ENCODE data around the gene GIT2.

The GIT2 gene

DNA sequence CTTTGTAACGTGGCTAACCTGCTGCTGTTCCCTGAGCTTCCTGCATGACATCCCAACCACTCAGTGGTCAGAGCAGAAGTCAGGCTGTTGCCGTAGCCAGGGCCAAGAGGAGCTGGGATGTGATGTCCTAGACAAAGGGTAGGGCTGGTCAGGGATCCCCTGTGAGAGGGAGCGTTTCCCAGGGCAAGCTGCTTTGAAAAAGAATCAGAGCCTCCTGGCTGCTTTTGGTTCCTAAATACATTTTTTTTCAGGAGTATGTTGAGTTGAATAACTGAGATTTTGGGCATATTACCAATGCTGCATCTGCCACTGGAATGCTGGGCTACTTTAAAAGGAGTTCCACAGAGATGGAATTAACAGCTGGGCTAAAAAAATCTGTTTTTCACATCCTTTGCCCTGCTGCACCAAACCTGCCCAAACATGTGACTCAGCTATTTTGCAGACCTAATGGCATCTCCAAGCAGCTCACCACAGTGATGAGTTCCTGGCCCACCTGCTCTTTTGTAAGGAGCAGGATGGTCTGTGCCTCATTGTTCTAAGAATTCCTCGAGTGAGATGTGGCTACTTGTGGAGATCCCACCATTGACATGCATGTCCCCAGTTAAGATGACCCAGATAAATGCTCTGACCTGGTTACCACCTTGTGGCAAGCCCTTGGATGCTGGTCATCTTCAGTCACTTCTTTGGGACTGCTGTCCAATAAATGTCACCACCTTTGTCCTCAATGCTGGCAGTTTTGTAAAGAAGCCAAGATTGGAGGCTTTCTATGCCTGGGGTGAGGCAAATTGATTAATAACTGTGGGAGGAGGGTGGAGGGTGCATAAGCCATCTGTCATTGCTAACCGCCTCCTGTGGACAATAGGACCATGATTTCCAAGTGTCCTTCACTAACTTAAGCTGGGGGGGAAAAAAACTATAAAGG lies 27.2 kb upstream of the GIT2 start:
- TF ChIP-seq, protein P1, sequence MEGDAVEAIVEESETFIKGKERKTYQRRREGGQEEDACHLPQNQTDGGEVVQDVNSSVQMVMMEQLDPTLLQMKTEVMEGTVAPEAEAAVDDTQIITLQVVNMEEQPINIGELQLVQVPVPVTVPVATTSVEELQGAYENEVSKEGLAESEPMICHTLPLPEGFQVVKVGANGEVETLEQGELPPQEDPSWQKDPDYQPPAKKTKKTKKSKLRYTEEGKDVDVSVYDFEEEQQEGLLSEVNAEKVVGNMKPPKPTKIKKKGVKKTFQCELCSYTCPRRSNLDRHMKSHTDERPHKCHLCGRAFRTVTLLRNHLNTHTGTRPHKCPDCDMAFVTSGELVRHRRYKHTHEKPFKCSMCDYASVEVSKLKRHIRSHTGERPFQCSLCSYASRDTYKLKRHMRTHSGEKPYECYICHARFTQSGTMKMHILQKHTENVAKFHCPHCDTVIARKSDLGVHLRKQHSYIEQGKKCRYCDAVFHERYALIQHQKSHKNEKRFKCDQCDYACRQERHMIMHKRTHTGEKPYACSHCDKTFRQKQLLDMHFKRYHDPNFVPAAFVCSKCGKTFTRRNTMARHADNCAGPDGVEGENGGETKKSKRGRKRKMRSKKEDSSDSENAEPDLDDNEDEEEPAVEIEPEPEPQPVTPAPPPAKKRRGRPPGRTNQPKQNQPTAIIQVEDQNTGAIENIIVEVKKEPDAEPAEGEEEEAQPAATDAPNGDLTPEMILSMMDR (IDR thresholded peaks at IDR 0.05; ENCODE audit: borderline replicate concordance, extremely low read depth, low read length, poor library complexity, severe bottlenecking) = no peak
- no peak for TF ChIP-seq EZH2 (IDR thresholded peaks at IDR 0.05; ENCODE audit: borderline replicate concordance, low read depth, low read length, severe bottlenecking)
- no peak for DNase-seq
- Histone ChIP-seq H2AFZ (ENCODE audit: low read depth, low read length) (no peak overlapping the region), H3K36me3 (ENCODE audit: insufficient read depth, low read length) (peaks cover 81% of the 10 kb centered on the region), H3K4me2 (ENCODE audit: insufficient read depth, low read length) (no peak overlapping the region), H3K4me3 (ENCODE audit: low read depth in 1 of 2, low read length in 2 of 2) (no peak overlapping the region), H3K9ac (ENCODE audit: low read depth, low read length) (no peak overlapping the region), H3K27ac (ENCODE audit: low read length) (no peak overlapping the region), H4K20me1 (ENCODE audit: insufficient read depth, low read length) (no peaks in the 10 kb centered on the region), H3K4me1 (ENCODE audit: insufficient read depth, low read length) (no peaks in the 10 kb centered on the region), H3K27me3 (ENCODE audit: insufficient read depth, low read length, poor library complexity) (no peaks in the 10 kb centered on the region), H3K9me3 (ENCODE audit: insufficient read depth, low read length, severe bottlenecking) (no peaks in the 10 kb centered on the region), H3K79me2 (ENCODE audit: insufficient read depth, low read length) (no peaks in the 10 kb centered on the region)
- ATAC-seq (ENCODE audit: insufficient read depth, low read depth) = no peak

DNA sequence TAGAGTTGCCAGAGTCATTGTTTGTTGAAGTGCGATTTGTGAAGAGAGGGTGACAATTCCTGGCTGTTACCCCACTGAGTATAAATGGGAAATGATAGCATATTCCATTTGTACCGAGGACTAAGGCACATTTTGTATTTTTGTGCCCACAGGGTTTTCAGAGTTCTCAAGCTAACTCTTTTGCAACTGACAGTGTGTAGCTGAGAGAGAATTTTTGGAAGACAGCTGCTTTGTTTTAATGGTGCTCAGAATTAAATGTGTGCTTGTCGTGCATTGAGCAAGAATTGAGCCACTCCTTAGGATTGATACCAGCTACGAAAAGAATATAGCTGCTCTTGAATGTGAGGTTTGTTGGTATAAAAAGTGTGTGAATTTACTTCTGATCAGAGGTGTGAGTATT lies 24.8 kb upstream of the GIT2 start:
- peaks cover 88% of the 10 kb centered on the region for H3K36me3 ChIP-seq (ENCODE audit: insufficient read depth, low read length)
- TF ChIP-seq, protein P1 (IDR thresholded peaks at IDR 0.05; ENCODE audit: borderline replicate concordance, extremely low read depth, low read length, poor library complexity, severe bottlenecking) = no peak
- TF ChIP-seq EZH2 (IDR thresholded peaks at IDR 0.05; ENCODE audit: borderline replicate concordance, low read depth, low read length, severe bottlenecking) = no peak
- no peaks in the 10 kb centered on the region for H4K20me1 ChIP-seq (ENCODE audit: insufficient read depth, low read length)
- DNase-seq = no peak
- H3K4me1 ChIP-seq (ENCODE audit: insufficient read depth, low read length) = no peaks in the 10 kb centered on the region
- no peak overlapping the region for H3K9ac ChIP-seq (ENCODE audit: low read depth, low read length)
- H3K4me2 ChIP-seq (ENCODE audit: insufficient read depth, low read length) = no peak overlapping the region
- ATAC-seq (ENCODE audit: insufficient read depth, low read depth) = no peak
- no peak overlapping the region for H2AFZ ChIP-seq (ENCODE audit: low read depth, low read length)
- no peaks in the 10 kb centered on the region for H3K27me3 ChIP-seq (ENCODE audit: insufficient read depth, low read length, poor library complexity)
- H3K9me3 ChIP-seq (ENCODE audit: insufficient read depth, low read length, severe bottlenecking) = no peaks in the 10 kb centered on the region
- H3K4me3 ChIP-seq (ENCODE audit: low read depth in 1 of 2, low read length in 2 of 2) = no peak overlapping the region
- no peak overlapping the region for H3K27ac ChIP-seq (ENCODE audit: low read length)
- H3K79me2 ChIP-seq (ENCODE audit: insufficient read depth, low read length) = no peaks in the 10 kb centered on the region

DNA sequence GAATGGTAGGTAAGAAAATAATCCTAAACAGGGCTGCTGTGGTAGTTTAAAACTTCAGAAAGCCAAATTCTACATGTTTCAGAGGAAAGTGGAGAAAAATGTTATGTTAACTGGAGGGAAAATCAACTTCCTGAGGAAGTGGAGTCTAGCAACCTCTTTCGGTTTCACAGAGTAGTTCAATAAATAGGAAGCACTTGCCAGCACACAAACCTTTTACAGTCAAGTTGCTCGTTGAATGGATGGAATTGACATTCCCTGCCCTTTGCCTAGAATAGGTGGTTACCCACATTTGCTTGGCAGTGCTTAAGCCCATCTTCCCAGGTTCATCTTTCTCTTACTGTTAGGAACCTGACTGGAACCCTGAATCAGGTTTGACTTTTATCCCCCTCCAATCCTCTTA lies 19.0 kb upstream of the GIT2 start:
- H3K4me3 ChIP-seq (ENCODE audit: low read depth in 1 of 2, low read length in 2 of 2) = no peak overlapping the region
- H4K20me1 ChIP-seq (ENCODE audit: insufficient read depth, low read length) = no peaks in the 10 kb centered on the region; the same call in 1 of the 2 replicates
- peaks cover 63% of the 10 kb centered on the region for H3K36me3 ChIP-seq (ENCODE audit: insufficient read depth, low read length)
- TF ChIP-seq EZH2 (IDR thresholded peaks at IDR 0.05; ENCODE audit: borderline replicate concordance, low read depth, low read length, severe bottlenecking) = no peak
- TF ChIP-seq, protein P1 (IDR thresholded peaks at IDR 0.05; ENCODE audit: borderline replicate concordance, extremely low read depth, low read length, poor library complexity, severe bottlenecking) = no peak
- H3K9ac ChIP-seq (ENCODE audit: low read depth, low read length) = no peak overlapping the region
- peaks cover 11% of the 10 kb centered on the region for H3K79me2 ChIP-seq (ENCODE audit: insufficient read depth, low read length)
- peak; percentile 47; the same call in 2 of the 3 replicates for ATAC-seq (ENCODE audit: insufficient read depth, low read depth)
- DNase-seq = no peak
- no peaks in the 10 kb centered on the region for H3K27me3 ChIP-seq (ENCODE audit: insufficient read depth, low read length, poor library complexity)
- H3K27ac ChIP-seq (ENCODE audit: low read length) = no peak overlapping the region; the same call in 1 of the 2 replicates
- no peaks in the 10 kb centered on the region for H3K9me3 ChIP-seq (ENCODE audit: insufficient read depth, low read length, severe bottlenecking)
- no peak overlapping the region for H3K4me2 ChIP-seq (ENCODE audit: insufficient read depth, low read length)
- no peaks in the 10 kb centered on the region; the same call in none of the 2 replicates for H3K4me1 ChIP-seq (ENCODE audit: insufficient read depth, low read length)
- H2AFZ ChIP-seq (ENCODE audit: low read depth, low read length) = no peak overlapping the region
